Mesendoderm (in vitro differentiated cells): ENCODE measurements around the gene PITPNC1.
A peak's percentile ranks its signal among the peaks of the same experiment; 100 is the strongest.

ENCODE experiments used
- DNase-seq: peaks from one replicate; pipeline ENCODE4 v3.0.0; 2013
- H2AK5ac ChIP-seq: 2 replicates; pipeline ENCODE4 v1.6.1; 2013; ENCODE audit warnings: low read length, inconsistent platforms
- H2BK120ac ChIP-seq: 2 replicates; pipeline ENCODE4 v1.6.1; 2013; ENCODE audit warnings: low read depth, mild to moderate bottlenecking, low read length, moderate library complexity, mixed read lengths
- H2BK15ac ChIP-seq: replicated peaks from 2 replicates; pipeline ENCODE4 v1.6.1; 2013; ENCODE audit warnings: low read depth, mild to moderate bottlenecking, moderate library complexity
- H2BK5ac ChIP-seq: 2 replicates; pipeline ENCODE4 v1.6.1; 2013; ENCODE audit warnings: low read length, inconsistent platforms
- H3K18ac ChIP-seq: 2 replicates; pipeline ENCODE4 v1.6.1; 2013; ENCODE audit warnings: mild to moderate bottlenecking, low read length, mixed read lengths
- H3K23ac ChIP-seq: one replicate; pipeline ENCODE4 v1.6.1; 2013; ENCODE audit warnings: low read length
- H3K27ac ChIP-seq: 2 replicates; pipeline ENCODE4 v1.5.1; 2013; ENCODE audit warnings: low read depth, mild to moderate bottlenecking, inconsistent platforms, low read length, moderate library complexity
- H3K27me3 ChIP-seq: 2 replicates; pipeline ENCODE4 v1.6.1; 2013; ENCODE audit warnings: low read length, control low read depth, mild to moderate bottlenecking, inconsistent platforms; ENCODE audit not compliant: insufficient read depth, poor library complexity
- H3K36me3 ChIP-seq: 2 replicates; pipeline ENCODE4 v1.6.1; 2013; ENCODE audit warnings: low read length, inconsistent platforms; ENCODE audit not compliant: control insufficient read depth, insufficient read depth
- H3K4ac ChIP-seq: one replicate; pipeline ENCODE4 v1.6.1; 2013; ENCODE audit warnings: low read depth, mild to moderate bottlenecking, low read length, moderate library complexity
- H3K4me1 ChIP-seq: 2 replicates; pipeline ENCODE4 v1.6.1; 2013; ENCODE audit warnings: low read depth, low read length, inconsistent platforms; ENCODE audit not compliant: control insufficient read depth
- H3K4me2 ChIP-seq: 2 replicates; pipeline ENCODE4 v1.6.1; 2013; ENCODE audit warnings: low read length
- H3K4me3 ChIP-seq: 2 replicates; pipeline ENCODE4 v1.5.1; 2013; ENCODE audit warnings: mild to moderate bottlenecking, low read length
- H3K56ac ChIP-seq: one replicate; pipeline ENCODE4 v1.6.1; 2013; ENCODE audit warnings: low read length
- H3K79me1 ChIP-seq: 2 replicates; pipeline ENCODE4 v1.6.1; 2013; ENCODE audit warnings: low read length, inconsistent platforms
- H3K79me2 ChIP-seq: 2 replicates; pipeline ENCODE4 v1.6.1; 2013; ENCODE audit warnings: mild to moderate bottlenecking, low read length; ENCODE audit not compliant: control insufficient read depth, insufficient read depth
- H3K9ac ChIP-seq: 2 replicates; pipeline ENCODE4 v1.6.1; 2013; ENCODE audit warnings: low read length, inconsistent platforms
- H4K5ac ChIP-seq: one replicate; pipeline ENCODE4 v1.6.1; 2013; ENCODE audit warnings: low read length
- H4K8ac ChIP-seq: one replicate; pipeline ENCODE4 v1.6.1; 2013; ENCODE audit warnings: low read depth, mild to moderate bottlenecking, control low read depth, low read length, moderate library complexity
- WGBS: extraction: QIAGEN DNeasy Blood & Tissue Kit; methylation state at CpG from one replicate; pipeline ENCODE4 v1.1.7; 2013; ENCODE audit warnings: low lambda C conversion rate, missing lambda C conversion rate; ENCODE audit not compliant: insufficient coverage; ENCODE audit errors: extremely low coverage; 5-methylcytosine and 5-hydroxymethylcytosine counted together

Gene PITPNC1

DNA sequence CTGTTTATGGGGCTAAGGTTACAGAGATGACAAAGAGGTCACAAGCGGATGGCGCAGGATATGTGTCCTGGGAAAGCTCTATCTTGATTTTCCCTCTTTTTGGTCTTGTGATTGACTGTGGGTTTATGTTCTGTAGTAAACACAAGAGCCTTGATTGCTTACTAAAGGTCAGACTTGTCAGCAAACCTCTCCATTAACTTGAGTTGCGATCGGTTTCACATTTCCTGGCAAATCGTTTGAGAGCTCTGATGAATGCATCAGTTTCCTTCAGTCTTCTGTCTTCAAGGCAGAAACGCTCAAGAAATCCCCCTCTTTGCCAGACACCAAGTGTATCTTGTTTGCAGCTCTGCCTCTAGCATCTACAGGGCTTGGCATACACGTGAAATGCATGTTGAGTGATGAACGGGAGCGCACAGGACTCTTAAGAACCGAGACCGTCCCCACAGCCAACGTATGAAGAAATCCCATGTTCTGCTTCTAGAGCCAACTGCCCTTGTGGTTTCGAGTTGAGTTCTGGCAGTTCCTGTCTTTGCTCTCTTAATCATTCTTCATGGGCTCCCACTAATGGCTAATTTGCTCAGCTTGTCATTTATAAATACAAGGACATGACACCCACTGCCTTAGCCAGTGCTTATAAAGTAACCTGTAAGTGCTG, 143.3 kb downstream of the PITPNC1 start:
- Histone ChIP-seq H2BK120ac (no peak overlapping the region), H3K27ac (no peak overlapping the region), H2BK15ac (no peak overlapping the region), H2BK5ac (no peak overlapping the region), H3K79me2 (peaks cover 10% of the 10 kb centered on the region), H3K79me1 (peaks cover 11% of the 10 kb centered on the region), H3K4me1 (peaks cover 13% of the 10 kb centered on the region), H3K18ac (no peak overlapping the region), H3K4ac (no peak overlapping the region), H3K23ac (no peak overlapping the region), H3K4me2 (no peak overlapping the region), H4K5ac (no peak overlapping the region), H3K9ac (no peak overlapping the region), H3K27me3 (no peaks in the 10 kb centered on the region), H3K56ac (no peak overlapping the region), H3K4me3 (no peak overlapping the region), H2AK5ac (no peak overlapping the region), H3K36me3 (no peaks in the 10 kb centered on the region), H4K8ac (no peak overlapping the region)
- no CpG with 5 or more reads among the region's 13 CpGs for WGBS
- no peak for DNase-seq

GRCh38 chr17:67520916-67521774, 144.1 kb downstream of the PITPNC1 start:
- Histone ChIP-seq H3K36me3 (no peaks in the 10 kb centered on the region), H3K18ac (no peak overlapping the region), H3K23ac (no peak overlapping the region), H2BK5ac (no peak overlapping the region), H2BK120ac (no peak overlapping the region), H3K27ac (no peak overlapping the region), H3K4me1 (peaks cover 10% of the 10 kb centered on the region), H2BK15ac (no peak overlapping the region), H2AK5ac (no peak overlapping the region), H3K9ac (no peak overlapping the region), H3K4ac (no peak overlapping the region), H3K4me3 (no peak overlapping the region), H3K79me2 (peaks cover 10% of the 10 kb centered on the region), H3K4me2 (no peak overlapping the region), H3K27me3 (no peaks in the 10 kb centered on the region), H3K79me1 (peaks cover 15% of the 10 kb centered on the region), H4K8ac (no peak overlapping the region), H3K56ac (peak overlapping the region; percentile 22), H4K5ac (no peak overlapping the region)
- no peak for DNase-seq
- whole genome bisulfite sequencing = no CpG with 5 or more reads among the region's 10 CpGs

GRCh38 chr17:67521775-67522069, 144.6 kb downstream of the PITPNC1 start:
- no peak overlapping the region for H3K9ac ChIP-seq
- H3K27me3 ChIP-seq = no peaks in the 10 kb centered on the region
- peaks cover 10% of the 10 kb centered on the region for H3K4me1 ChIP-seq
- H2BK5ac ChIP-seq = no peak overlapping the region
- H3K4me3 ChIP-seq = no peak overlapping the region
- no peak overlapping the region for H2AK5ac ChIP-seq
- no peak overlapping the region for H3K27ac ChIP-seq
- no peak overlapping the region for H4K5ac ChIP-seq
- no peak overlapping the region for H4K8ac ChIP-seq
- H3K18ac ChIP-seq = no peak overlapping the region
- no peak overlapping the region for H2BK15ac ChIP-seq
- H3K36me3 ChIP-seq = no peaks in the 10 kb centered on the region
- peak overlapping the region; percentile 22 for H3K56ac ChIP-seq
- WGBS = no CpG with 5 or more reads among the region's 9 CpGs
- peaks cover 15% of the 10 kb centered on the region for H3K79me1 ChIP-seq
- no peak overlapping the region for H2BK120ac ChIP-seq
- H3K79me2 ChIP-seq = peaks cover 8% of the 10 kb centered on the region
- no peak for DNase-seq
- no peak overlapping the region for H3K23ac ChIP-seq
- H3K4me2 ChIP-seq = no peak overlapping the region
- H3K4ac ChIP-seq = no peak overlapping the region

- no peak overlapping the region for H2AK5ac ChIP-seq
- no peak for DNase-seq
- WGBS = no CpG with 5 or more reads among the region's 5 CpGs
These were observed 146.0 kb downstream of the PITPNC1 start for GRCh38 chr17:67523101-67523500.

GRCh38 chr17:67525239-67526135, 148.4 kb downstream of the PITPNC1 start:
- WGBS = no CpG with 5 or more reads among the region's 14 CpGs
- H3K36me3 ChIP-seq = no peaks in the 10 kb centered on the region
- H3K4me3 ChIP-seq = no peak overlapping the region
- H3K18ac ChIP-seq = no peak overlapping the region
- peaks cover 5% of the 10 kb centered on the region for H3K79me2 ChIP-seq
- DNase-seq = no peak
- peaks cover 2% of the 10 kb centered on the region for H3K4me1 ChIP-seq
- H4K5ac ChIP-seq = no peak overlapping the region
- H3K4ac ChIP-seq = no peak overlapping the region
- no peak overlapping the region for H2AK5ac ChIP-seq
- H3K27me3 ChIP-seq = no peaks in the 10 kb centered on the region
- H3K23ac ChIP-seq = no peak overlapping the region
- no peak overlapping the region for H3K4me2 ChIP-seq
- no peak overlapping the region for H3K56ac ChIP-seq
- no peak overlapping the region for H4K8ac ChIP-seq
- H3K27ac ChIP-seq = no peak overlapping the region
- no peak overlapping the region for H2BK15ac ChIP-seq
- H3K9ac ChIP-seq = no peak overlapping the region
- H2BK5ac ChIP-seq = no peak overlapping the region
- H3K79me1 ChIP-seq = peaks cover 13% of the 10 kb centered on the region
- no peak overlapping the region for H2BK120ac ChIP-seq

More at GRCh38 chr17:67523101-67523500, 146.0 kb downstream of the PITPNC1 start:
- no peak overlapping the region for H4K8ac ChIP-seq
- H3K79me2 ChIP-seq = peaks cover 5% of the 10 kb centered on the region
- peaks cover 13% of the 10 kb centered on the region for H3K79me1 ChIP-seq
- H3K27ac ChIP-seq = no peak overlapping the region
- no peak overlapping the region for H3K23ac ChIP-seq
- H3K4ac ChIP-seq = no peak overlapping the region
- H3K4me1 ChIP-seq = peaks cover 10% of the 10 kb centered on the region
- H3K4me3 ChIP-seq = no peak overlapping the region
- H2BK15ac ChIP-seq = no peak overlapping the region
- H3K4me2 ChIP-seq = no peak overlapping the region
- H3K18ac ChIP-seq = no peak overlapping the region
- H2BK120ac ChIP-seq = no peak overlapping the region
- no peak overlapping the region for H2BK5ac ChIP-seq
- H3K56ac ChIP-seq = no peak overlapping the region
- no peak overlapping the region for H4K5ac ChIP-seq
- H3K9ac ChIP-seq = no peak overlapping the region
- H3K36me3 ChIP-seq = no peaks in the 10 kb centered on the region
- H3K27me3 ChIP-seq = no peaks in the 10 kb centered on the region
